Measurements from ENCODE around the gene SLC24A1. TPM values are rescaled to one million over a fixed set of nuclear protein-coding genes. Genes with fewer than 3 reads are reported as not detected.

SLC24A1 gene
- total and polyA plus RNA-seq, 12 donors = 1.2 to 5.3 (median 2.0) TPM

- TF ChIP-seq CTCF (IDR thresholded peaks at IDR 0.05) = no peak
- H3K9me3 ChIP-seq = no peaks in the 10 kb centered on the region
- H3K36me3 ChIP-seq = peaks cover 0 to 100% (median 51%) of the 10 kb centered on the region in 9 donors
- no peak for DNase-seq
- 93 to 96% methylated on average over 5 of the region's 5 CpGs for WGBS, 2 donors
- intact Hi-C loops (cut with DNase I) = no loop called here
- no peak overlapping the region for H3K27ac ChIP-seq
- H3K4me1 ChIP-seq = no peaks in the 10 kb centered on the region
- no peak overlapping the region for H3K4me3 ChIP-seq
- ATAC-seq = no peak
- H3K27me3 ChIP-seq = no peaks in the 10 kb centered on the region
Observed at GRCh38 chr15:65599677-65600076, 22.1 kb upstream of the SLC24A1 start.

- no peak overlapping the region for H3K4me3 ChIP-seq
- no peaks in the 10 kb centered on the region for H3K4me1 ChIP-seq
- no peak overlapping the region for H3K27ac ChIP-seq
- H3K9me3 ChIP-seq = no peaks in the 10 kb centered on the region
- H3K27me3 ChIP-seq = no peaks in the 10 kb centered on the region
- 81 to 82% methylated on average over 2 of the region's 2 CpGs for WGBS, 2 donors
- intact Hi-C loops (cut with DNase I) = no loop called here
- TF ChIP-seq CTCF (IDR thresholded peaks at IDR 0.05) = no peak
- DNase-seq (no peak), ATAC-seq (no peak)
- H3K36me3 ChIP-seq = peaks cover 0 to 91% (median 35%) of the 10 kb centered on the region in 9 donors
Observed at GRCh38 chr15:65603134-65603533, 18.6 kb upstream of the SLC24A1 start.

GRCh38 chr15:65603559-65603958 lies 18.2 kb upstream of the SLC24A1 start:
- WGBS, 2 donors = 95% methylated on average over 1 of the region's 1 CpG
- no peaks in the 10 kb centered on the region for H3K9me3 ChIP-seq
- no peak overlapping the region for H3K27ac ChIP-seq
- no peak overlapping the region for H3K4me3 ChIP-seq
- intact Hi-C loops (cut with DNase I) = no loop called here
- H3K36me3 ChIP-seq = peaks cover 0 to 86% (median 31%) of the 10 kb centered on the region in 9 donors
- no peaks in the 10 kb centered on the region for H3K4me1 ChIP-seq
- TF ChIP-seq CTCF (IDR thresholded peaks at IDR 0.05) = no peak
- DNase-seq (no peak), ATAC-seq (no peak)
- no peaks in the 10 kb centered on the region for H3K27me3 ChIP-seq

- DNase-seq (peak; percentile 98 to 99), ATAC-seq (peak; percentile 99 to 100 (median 99))
- 0% methylated on average over 61 to 64 of the region's 64 CpGs for WGBS, 2 donors
- no peaks in the 10 kb centered on the region for H3K27me3 ChIP-seq
- intact Hi-C loops (cut with DNase I) = loop anchor here in 1 of 10 donors (10.0 kb wide), 1 partner anchor 254 kb away; the partner anchor contains the start of gene RAB11A
- TF ChIP-seq CTCF (IDR thresholded peaks at IDR 0.05) = peak; percentile 38 to 85 (median 73)
- H3K27ac ChIP-seq = peak within 1 kb of the TSS; percentile 85 to 98 (median 94)
- peaks cover 0 to 13% (median 0%) of the 10 kb centered on the region in 9 donors for H3K36me3 ChIP-seq
- H3K4me3 ChIP-seq = peak within 1 kb of the TSS; percentile 70 to 97 (median 80)
- H3K4me1 ChIP-seq = peaks cover 0 to 29% (median 21%) of the 10 kb centered on the region in 9 donors
- H3K9me3 ChIP-seq = no peaks in the 10 kb centered on the region
Observed at GRCh38 chr15:65610871-65611718, 10.6 kb upstream of the SLC24A1 start, which contains the start of gene INTS14. TSS of gene INTS14 (minus strand) at chr15:65611131. CDS start at chr15:65607380, 3,751 bp downstream.

Data from heart right ventricle (tissue), 16 donors.